Cardiac muscle cell (in vitro differentiated cells and primary cell): ENCODE results near the gene SPON1. TPM values are rescaled to one million over a fixed set of nuclear protein-coding genes. Genes with fewer than 3 reads are reported as not detected.
A peak's percentile ranks its signal among the peaks of the same experiment; 100 is the strongest.

Experiments
- DNase-seq, 2 donors: peaks; one replicate each; pipeline versions ENCODE4 v3.0.0 to v3.0.0-alpha.2; 2010 to 2017; ENCODE audit warnings: low read depth in 1 of 2, low spot score in 1 of 2
- H3K27ac ChIP-seq: fragments of 200-600 bp; sonication (generic); 2 replicates; pipeline ENCODE4 v1.5.1; 2016
- H3K27me3 ChIP-seq: fragments of 200-600 bp; sonication (generic); 2 replicates; pipeline ENCODE4 v1.6.0; 2016; ENCODE audit warnings: control low read depth
- H3K36me3 ChIP-seq: fragments of 200-600 bp; sonication (generic); 2 replicates; pipeline ENCODE4 v1.5.1; 2016; ENCODE audit warnings: control low read depth
- H3K4me1 ChIP-seq: fragments of 200-600 bp; sonication (generic); 2 replicates; pipeline ENCODE4 v1.8.1; 2017; ENCODE audit warnings: low read depth, mild to moderate bottlenecking, mixed run types
- H3K4me3 ChIP-seq: fragments of 200-600 bp; sonication (generic); 2 replicates; pipeline ENCODE4 v1.5.1; 2016; ENCODE audit warnings: mild to moderate bottlenecking
- H3K9me3 ChIP-seq: fragments of 200-600 bp; sonication (generic); 2 replicates; pipeline ENCODE4 v1.5.1; 2017; ENCODE audit warnings: low read depth, mild to moderate bottlenecking, control low read depth
- CTCF ChIP-seq: IDR thresholded peaks from 2 replicates; pipeline ENCODE4 v1.5.1; 2012; ENCODE audit warnings: low read depth, mild to moderate bottlenecking, low read length
- polyA plus RNA-seq: library from polyadenylated mRNA; unstranded; fragments of >200 nt; fragmentation: Nextera tagmentation; extraction: Ambion mirVana; gene quantifications from 2 replicates; pipeline ENCODE4 v1.2.1, GENCODE V29; 2016
- total RNA-seq: library from RNA; depleted of rRNA; stranded (reverse); fragments of >200 nt; gene quantifications from 2 replicates; pipeline ENCODE4 v1.2.3, GENCODE V29; 2016

SPON1 gene
- total and polyA plus RNA-seq, 2 experiments from 2014 or later, result 13.3 to 22.0 TPM

GRCh38 chr11:14288189-14288935 is 325.8 kb downstream of the SPON1 start:
- DNase-seq, result peak in 1 of 2 donors; percentile 84
- Histone ChIP-seq H3K4me3 (no peak overlapping the region), H3K4me1 (no peaks in the 10 kb centered on the region), H3K9me3 (no peaks in the 10 kb centered on the region), H3K36me3 (peaks cover 2% of the 10 kb centered on the region), H3K27ac (no peak overlapping the region), H3K27me3 (no peaks in the 10 kb centered on the region)
- TF ChIP-seq CTCF, result no peak

GRCh38 chr11:14290422-14290821 is 327.9 kb downstream of the SPON1 start:
- Histone ChIP-seq H3K9me3 (no peaks in the 10 kb centered on the region), H3K4me1 (no peaks in the 10 kb centered on the region), H3K27ac (no peak overlapping the region), H3K36me3 (peaks cover 11% of the 10 kb centered on the region), H3K4me3 (no peak overlapping the region), H3K27me3 (no peaks in the 10 kb centered on the region)
- DNase-seq, result no peak
- TF ChIP-seq CTCF, result no peak

- DNase-seq, result no peak
- Histone ChIP-seq H3K27ac (no peak overlapping the region), H3K27me3 (no peaks in the 10 kb centered on the region), H3K4me1 (peaks cover 11% of the 10 kb centered on the region), H3K36me3 (no peaks in the 10 kb centered on the region), H3K4me3 (no peak overlapping the region), H3K9me3 (no peaks in the 10 kb centered on the region)
- no peak for TF ChIP-seq CTCF
These were observed 337.4 kb downstream of the SPON1 start for GRCh38 chr11:14299921-14300320.

GRCh38 chr11:14300661-14301304 is 338.3 kb downstream of the SPON1 start:
- Histone ChIP-seq H3K27ac (no peak overlapping the region), H3K9me3 (no peaks in the 10 kb centered on the region), H3K4me1 (peaks cover 11% of the 10 kb centered on the region), H3K36me3 (no peaks in the 10 kb centered on the region), H3K27me3 (no peaks in the 10 kb centered on the region), H3K4me3 (no peak overlapping the region)
- peak; percentile 84 for TF ChIP-seq CTCF
- DNase-seq, result peak; percentile 66 to 87

GRCh38 chr11:14304601-14305000 is 342.1 kb downstream of the SPON1 start:
- TF ChIP-seq CTCF, result no peak
- Histone ChIP-seq H3K4me1 (peaks cover 22% of the 10 kb centered on the region), H3K36me3 (no peaks in the 10 kb centered on the region), H3K27ac (no peak overlapping the region), H3K27me3 (no peaks in the 10 kb centered on the region), H3K4me3 (no peak overlapping the region), H3K9me3 (no peaks in the 10 kb centered on the region)
- DNase-seq, result peak in 1 of 2 donors; percentile 32
